H1 (cell line): ENCODE results near the gene CCDC171. TPM values are rescaled to one million over a fixed set of nuclear protein-coding genes. Genes with fewer than 3 reads are reported as not detected.
"Not testable (repeated sequence)": the region's sequence is repeated elsewhere in the genome, so short reads cannot be mapped to it uniquely, and the experiment has no call there.

Experiments used
- CTCF ChIA-PET: fragments of 300-600 bp; sonication (Branson Sonifier 250); formaldehyde crosslinking; loops from one replicate; lab custom pipeline; 2021; ENCODE audit not compliant: partially characterized antibody; lab: Charles Lee
- POLR2A ChIA-PET: fragments of 300-600 bp; sonication (Branson Sonifier 250); formaldehyde crosslinking; loops from one replicate; lab custom pipeline; 2021; ENCODE audit warnings: inconsistent platforms; ENCODE audit not compliant: partially characterized antibody; lab: Charles Lee
- DNase-seq, 2 experiments: peaks; one replicate each; pipeline versions ENCODE4 v3.0.0 to v3.0.0-alpha.2; 2010 to 2022; ENCODE audit warnings: low spot score in 2 of 2, low read depth in 1 of 2, mixed read lengths in 1 of 2
- FAIRE-seq: peaks from 2 replicates; lab custom pipeline; 2011; peaks lifted over from hg19 to GRCh38; lab: Jason Lieb, UNC
- H2AFZ ChIP-seq: 2 replicates; pipeline ENCODE4 v1.8.1; 2012; ENCODE audit warnings: low read length, inconsistent platforms
- H2AK5ac ChIP-seq: 2 replicates; pipeline ENCODE4 v1.6.1; 2013; ENCODE audit warnings: low read depth, low read length
- H2BK120ac ChIP-seq: replicated peaks from 2 replicates; pipeline ENCODE3; 2013; ENCODE audit warnings: low read depth, low read length, inconsistent platforms
- H2BK12ac ChIP-seq: 2 replicates; pipeline ENCODE4 v1.6.1; 2013; ENCODE audit warnings: low read depth, low read length
- H2BK15ac ChIP-seq: 2 replicates; pipeline ENCODE4 v1.6.1; 2013; ENCODE audit warnings: low read length
- H2BK20ac ChIP-seq: 2 replicates; pipeline ENCODE4 v1.6.1; 2013; ENCODE audit warnings: low read length
- H2BK5ac ChIP-seq: 2 replicates; pipeline ENCODE4 v1.6.1; 2013; ENCODE audit warnings: low read depth, low read length
- H3K14ac ChIP-seq: 2 replicates; pipeline ENCODE4 v1.6.1; 2013; ENCODE audit warnings: inconsistent platforms; ENCODE audit not compliant: insufficient read length
- H3K18ac ChIP-seq: 2 replicates; pipeline ENCODE4 v1.6.1; 2013; ENCODE audit warnings: low read length; ENCODE audit errors: extremely low read depth
- H3K23ac ChIP-seq: 2 replicates; pipeline ENCODE4 v1.6.1; 2013; ENCODE audit warnings: inconsistent platforms; ENCODE audit not compliant: insufficient read length
- H3K23me2 ChIP-seq: 2 replicates; pipeline ENCODE4 v1.6.1; 2013; ENCODE audit warnings: low read depth, low read length
- H3K27ac ChIP-seq: 2 replicates; pipeline ENCODE4 v1.6.1; 2011; ENCODE audit warnings: low read depth, low read length, inconsistent platforms
- H3K27me3 ChIP-seq, 4 experiments: replicated peaks in 1 of 4; 1 replicate in 1 of 4; 2 replicates in 3 of 4; pipeline versions ENCODE4 v1.6.1 to v1.8.1; 2011 to 2013; ENCODE audit warnings: low read length in 3 of 4, mild to moderate bottlenecking in 3 of 4, inconsistent platforms in 2 of 4, mixed read lengths in 2 of 4, moderate library complexity in 1 of 4; ENCODE audit not compliant: control insufficient read depth in 3 of 4, insufficient read depth in 3 of 4; ENCODE audit errors: extremely low read depth in 1 of 4
- H3K36me3 ChIP-seq, 4 experiments: 2 replicates each; pipeline versions ENCODE4 v1.6.1 to v1.8.1; 2011 to 2013; ENCODE audit warnings: mild to moderate bottlenecking in 4 of 4, low read length in 3 of 4, moderate library complexity in 2 of 4, control low read depth in 1 of 4, inconsistent platforms in 1 of 4; ENCODE audit not compliant: insufficient read depth in 4 of 4, control insufficient read depth in 2 of 4
- H3K4ac ChIP-seq: replicated peaks from 2 replicates; pipeline ENCODE3; 2013; ENCODE audit warnings: low read length, low read depth, mixed read lengths, inconsistent platforms; ENCODE audit not compliant: insufficient read length
- H3K4me1 ChIP-seq, 4 experiments: replicated peaks in 1 of 4; 1 replicate in 1 of 4; 2 replicates in 3 of 4; pipeline versions ENCODE4 v1.6.1 to v1.8.1; 2011 to 2013; ENCODE audit warnings: low read length in 3 of 4, inconsistent platforms in 2 of 4, mixed read lengths in 1 of 4; ENCODE audit not compliant: insufficient read depth in 4 of 4, control insufficient read depth in 3 of 4
- H3K4me2 ChIP-seq, 2 experiments: 2 replicates each; pipeline versions ENCODE4 v1.6.1 to v1.8.1; 2011 to 2013; ENCODE audit warnings: low read depth in 2 of 2, low read length in 2 of 2, control low read depth in 1 of 2, inconsistent platforms in 1 of 2, mild to moderate bottlenecking in 1 of 2; ENCODE audit not compliant: insufficient read depth in 1 of 2
- H3K4me3 ChIP-seq, 4 experiments: fragments of 200-600, 300-600 bp in 1 of 4; sonication (generic), shearing (Covaris generic), sonication (Bioruptor Twin) in 1 of 4; 2 replicates each; pipeline versions ENCODE4 v1.5.1 to v1.8.1; 2011 to 2016; ENCODE audit warnings: low read length in 4 of 4, low read depth in 3 of 4, control low read depth in 2 of 4, inconsistent platforms in 2 of 4, mild to moderate bottlenecking in 2 of 4, mixed read lengths in 1 of 4, moderate library complexity in 1 of 4; ENCODE audit not compliant: insufficient read depth in 2 of 4; ENCODE audit errors: extremely low read depth in 1 of 4
- H3K56ac ChIP-seq: replicated peaks from 2 replicates; pipeline ENCODE3; 2013; ENCODE audit warnings: low read depth, mild to moderate bottlenecking, mixed read lengths, low read length, inconsistent platforms; ENCODE audit not compliant: insufficient read length
- H3K79me1 ChIP-seq: 2 replicates; pipeline ENCODE4 v1.6.1; 2013; ENCODE audit warnings: low read depth, low read length, control low read depth
- H3K79me2 ChIP-seq, 2 experiments: 2 replicates each; pipeline versions ENCODE4 v1.6.1 to v1.8.1; 2012 to 2013; ENCODE audit warnings: low read length in 2 of 2, mild to moderate bottlenecking in 2 of 2, inconsistent platforms in 1 of 2; ENCODE audit not compliant: insufficient read depth in 2 of 2, control insufficient read depth in 1 of 2
- H3K9ac ChIP-seq, 4 experiments: replicated peaks in 1 of 4; 1 replicate in 1 of 4; 2 replicates in 3 of 4; pipeline versions ENCODE4 v1.6.1 to v1.8.1; 2011 to 2013; ENCODE audit warnings: low read depth in 3 of 4, low read length in 3 of 4, control low read depth in 2 of 4, mild to moderate bottlenecking in 2 of 4, moderate library complexity in 2 of 4, inconsistent platforms in 1 of 4; ENCODE audit errors: extremely low read depth in 1 of 4
- H3K9me3 ChIP-seq, 2 experiments: 2 replicates each; pipeline versions ENCODE4 v1.6.1 to v1.8.1; 2012 to 2013; ENCODE audit warnings: mild to moderate bottlenecking in 2 of 2, moderate library complexity in 2 of 2, control low read depth in 1 of 2, inconsistent platforms in 1 of 2, low read depth in 1 of 2, low read length in 1 of 2, mixed read lengths in 1 of 2; ENCODE audit not compliant: insufficient read depth in 2 of 2
- H4K20me1 ChIP-seq, 2 experiments: replicated peaks in 1 of 2; 2 replicates each; pipeline versions ENCODE3 to v1.8.1; 2011 to 2013; ENCODE audit warnings: inconsistent platforms in 2 of 2, low read length in 2 of 2, mild to moderate bottlenecking in 1 of 2; ENCODE audit not compliant: insufficient read depth in 2 of 2, control insufficient read depth in 1 of 2
- H4K5ac ChIP-seq: 2 replicates; pipeline ENCODE4 v1.6.1; 2013; ENCODE audit warnings: low read length, low read depth, mixed read lengths, inconsistent platforms; ENCODE audit not compliant: insufficient read length
- H4K8ac ChIP-seq: 2 replicates; pipeline ENCODE4 v1.8.0; 2013; ENCODE audit warnings: mild to moderate bottlenecking, moderate library complexity, low read length, inconsistent platforms; ENCODE audit not compliant: insufficient read depth; ENCODE audit errors: extremely low read depth
- H4K91ac ChIP-seq: replicated peaks from 2 replicates; pipeline ENCODE3; 2013; ENCODE audit warnings: low read length, mixed read lengths, inconsistent platforms; ENCODE audit not compliant: insufficient read length
- WGBS, 2 experiments: shearing (Covaris generic) in 1 of 2; methylation state at CpG; one replicate each; pipeline versions ENCODE4 v1.1.6 to v1.1.7; 2013 to 2015; ENCODE audit warnings: low lambda C conversion rate in 2 of 2, mixed read lengths in 2 of 2, inconsistent platforms in 1 of 2, low coverage in 1 of 2, missing lambda C conversion rate in 1 of 2; ENCODE audit not compliant: insufficient replicate concordance in 2 of 2, insufficient coverage in 1 of 2, insufficient read length in 1 of 2; ENCODE audit errors: extremely low coverage in 1 of 2, missing lambda C conversion rate in 1 of 2; 5-methylcytosine and 5-hydroxymethylcytosine counted together
- polyA plus RNA-seq, 7 experiments: library from polyadenylated mRNA; depleted of rRNA in 3 of 7; stranded (reverse) in 5 of 7; unstranded in 2 of 7; fragments of >200 nt in 5 of 7; fragments of 200-250 nt in 2 of 7; gene quantifications; 1 replicate in 5 of 7; 2 replicates in 1 of 7; 4 replicates in 1 of 7; pipeline versions ENCODE4 v1.2.1 to v1.2.3, GENCODE V29; 2011 to 2013; ENCODE audit warnings: missing spikeins in 2 of 7, mixed read lengths in 2 of 7
- total RNA-seq: library from RNA; stranded (reverse); fragmentation: NEBNext Ultra II Directional; extraction: Animal tissue kit (Norgen Biotek cat#: 25700); gene quantifications from 2 replicates; pipeline ENCODE4 v1.2.1, GENCODE V29; 2021

The CCDC171 gene
- total and polyA plus RNA-seq, 2 of the 8 experiments (the other 6 are each of a cell fraction or from before 2014, with no cell fraction given): 0.83 to 2.3 TPM

GRCh38 chr9:15699876-15700559 is 147.2 kb downstream of the CCDC171 start:
- H4K5ac ChIP-seq, H3K9ac ChIP-seq, H3K23ac ChIP-seq, FAIRE-seq, POLR2A ChIA-PET, H2AFZ ChIP-seq, H2AK5ac ChIP-seq, H3K36me3 ChIP-seq, H4K91ac ChIP-seq, H3K79me2 ChIP-seq, H4K20me1 ChIP-seq, H2BK20ac ChIP-seq, H2BK15ac ChIP-seq, H3K79me1 ChIP-seq, H3K23me2 ChIP-seq, H3K4ac ChIP-seq, DNase-seq, H4K8ac ChIP-seq, H3K14ac ChIP-seq, H3K27ac ChIP-seq, H2BK5ac ChIP-seq, H3K27me3 ChIP-seq, H3K18ac ChIP-seq, H2BK12ac ChIP-seq, H3K56ac ChIP-seq, H3K4me3 ChIP-seq, H3K4me2 ChIP-seq, H3K9me3 ChIP-seq, H2BK120ac ChIP-seq, H3K4me1 ChIP-seq: not testable (repeated sequence)
- CTCF ChIA-PET: interaction anchor here (3.0 kb wide), 1 partner anchor 18 kb away, joined by 6 read pairs; no protein-coding TSS in a partner anchor
- 85% methylated on average over 18 of the region's 36 CpGs; no CpG with 5 or more reads in 1 of the 2 experiments for WGBS, 2 experiments
